Measurements from ENCODE around the gene RAPH1. TPM values are rescaled to one million over a fixed set of nuclear protein-coding genes. Genes with fewer than 3 reads are reported as not detected.

RAPH1 gene, protein sequence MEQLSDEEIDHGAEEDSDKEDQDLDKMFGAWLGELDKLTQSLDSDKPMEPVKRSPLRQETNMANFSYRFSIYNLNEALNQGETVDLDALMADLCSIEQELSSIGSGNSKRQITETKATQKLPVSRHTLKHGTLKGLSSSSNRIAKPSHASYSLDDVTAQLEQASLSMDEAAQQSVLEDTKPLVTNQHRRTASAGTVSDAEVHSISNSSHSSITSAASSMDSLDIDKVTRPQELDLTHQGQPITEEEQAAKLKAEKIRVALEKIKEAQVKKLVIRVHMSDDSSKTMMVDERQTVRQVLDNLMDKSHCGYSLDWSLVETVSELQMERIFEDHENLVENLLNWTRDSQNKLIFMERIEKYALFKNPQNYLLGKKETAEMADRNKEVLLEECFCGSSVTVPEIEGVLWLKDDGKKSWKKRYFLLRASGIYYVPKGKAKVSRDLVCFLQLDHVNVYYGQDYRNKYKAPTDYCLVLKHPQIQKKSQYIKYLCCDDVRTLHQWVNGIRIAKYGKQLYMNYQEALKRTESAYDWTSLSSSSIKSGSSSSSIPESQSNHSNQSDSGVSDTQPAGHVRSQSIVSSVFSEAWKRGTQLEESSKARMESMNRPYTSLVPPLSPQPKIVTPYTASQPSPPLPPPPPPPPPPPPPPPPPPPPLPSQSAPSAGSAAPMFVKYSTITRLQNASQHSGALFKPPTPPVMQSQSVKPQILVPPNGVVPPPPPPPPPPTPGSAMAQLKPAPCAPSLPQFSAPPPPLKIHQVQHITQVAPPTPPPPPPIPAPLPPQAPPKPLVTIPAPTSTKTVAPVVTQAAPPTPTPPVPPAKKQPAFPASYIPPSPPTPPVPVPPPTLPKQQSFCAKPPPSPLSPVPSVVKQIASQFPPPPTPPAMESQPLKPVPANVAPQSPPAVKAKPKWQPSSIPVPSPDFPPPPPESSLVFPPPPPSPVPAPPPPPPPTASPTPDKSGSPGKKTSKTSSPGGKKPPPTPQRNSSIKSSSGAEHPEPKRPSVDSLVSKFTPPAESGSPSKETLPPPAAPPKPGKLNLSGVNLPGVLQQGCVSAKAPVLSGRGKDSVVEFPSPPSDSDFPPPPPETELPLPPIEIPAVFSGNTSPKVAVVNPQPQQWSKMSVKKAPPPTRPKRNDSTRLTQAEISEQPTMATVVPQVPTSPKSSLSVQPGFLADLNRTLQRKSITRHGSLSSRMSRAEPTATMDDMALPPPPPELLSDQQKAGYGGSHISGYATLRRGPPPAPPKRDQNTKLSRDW
- total RNA-seq: 44.3 and 84.6 TPM in 2 replicates

DNA sequence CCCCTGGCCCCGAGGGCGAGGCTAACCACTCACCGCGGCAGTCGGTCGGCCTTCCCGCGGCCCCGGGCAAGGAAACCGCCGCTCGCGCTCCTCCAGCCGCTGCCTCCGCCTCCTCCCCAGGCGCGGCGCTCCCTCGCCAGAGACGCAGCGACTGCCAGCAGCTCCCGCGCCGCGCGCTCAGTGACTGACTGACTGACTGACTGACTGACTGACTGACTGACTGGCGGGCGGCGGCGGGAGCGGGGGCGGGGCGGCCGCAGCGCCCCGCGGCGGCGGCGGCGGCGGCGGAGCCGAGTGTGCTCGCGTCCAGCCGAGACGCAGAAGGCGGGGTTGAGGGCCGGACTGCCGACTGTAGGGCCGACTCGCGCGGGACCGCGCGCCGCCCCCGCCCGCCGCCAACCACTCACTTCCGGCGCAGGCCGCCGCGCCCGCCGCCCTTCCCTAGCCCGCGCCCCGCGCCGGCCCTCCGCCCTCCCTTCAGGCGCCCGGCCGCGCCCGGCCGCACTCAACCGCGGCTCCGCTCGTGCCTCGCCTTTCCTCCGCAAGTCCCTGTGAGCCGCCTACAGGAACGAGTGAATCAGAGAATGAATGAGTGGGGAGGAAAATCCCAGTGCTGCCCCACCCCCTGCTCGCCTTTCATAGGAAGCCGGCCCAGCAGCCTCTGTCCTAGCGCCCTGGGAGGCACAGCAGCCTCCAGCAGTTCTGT, at the start of gene RAPH1:
Gene RAPH1 (minus strand): TSS at position 224 of the 706 bp plus-strand sequence. CDS start 39,948 bp downstream, outside the sequence.

Other genes with a start within 250 kb of the RAPH1 start
- 28.0 and 33.3 TPM in 2 replicates for gene ABI2, start 206.9 kb downstream of the RAPH1 start, total RNA-seq
- gene CD28, start 171.3 kb upstream of the RAPH1 start, total RNA-seq: not detected in 2 replicates